Measurements from ENCODE around the gene DIS3L2.

Gene DIS3L2

GRCh38 chr2:231951452-231952035 is 10.0 kb upstream of the DIS3L2 start:
- no peak for DNase-seq (ENCODE audit: insufficient read length, low spot score)
- no peak for FAIRE-seq

- no peak for FAIRE-seq
- DNase-seq (ENCODE audit: insufficient read length, low spot score), result no peak
These were observed 5.6 kb upstream of the DIS3L2 start for GRCh38 chr2:231955758-231956472.

GRCh38 chr2:231957913-231958763 is 3.4 kb upstream of the DIS3L2 start:
- DNase-seq (ENCODE audit: insufficient read length, low spot score) (no peak), FAIRE-seq (no peak)

- FAIRE-seq (peak; percentile 84), DNase-seq (ENCODE audit: insufficient read length, low spot score) (no peak)
These were observed 634 bp upstream of the DIS3L2 start for GRCh38 chr2:231960810-231961348.

GRCh38 chr2:231965102-231965501 is 3.6 kb downstream of the DIS3L2 start:
- FAIRE-seq (no peak), DNase-seq (ENCODE audit: insufficient read length, low spot score) (no peak)

GRCh38 chr2:231966886-231967285 is 5.4 kb downstream of the DIS3L2 start:
- DNase-seq (ENCODE audit: insufficient read length, low spot score) (no peak), FAIRE-seq (no peak)

GRCh38 chr2:231968820-231969219 is 7.3 kb downstream of the DIS3L2 start:
- FAIRE-seq (no peak), DNase-seq (ENCODE audit: insufficient read length, low spot score) (no peak)

- no peak for FAIRE-seq
- no peak for DNase-seq (ENCODE audit: insufficient read length, low spot score)
These were observed 8.9 kb downstream of the DIS3L2 start for GRCh38 chr2:231970461-231970860.

- FAIRE-seq, result no peak
- no peak for DNase-seq (ENCODE audit: insufficient read length, low spot score)
These were observed 13.5 kb downstream of the DIS3L2 start for GRCh38 chr2:231975001-231975400.

GRCh38 chr2:231977430-231977829 is 15.9 kb downstream of the DIS3L2 start:
- peak; percentile 26 for FAIRE-seq
- no peak for DNase-seq (ENCODE audit: insufficient read length, low spot score)

GRCh38 chr2:231984992-231985391 is 23.5 kb downstream of the DIS3L2 start:
- FAIRE-seq (no peak), DNase-seq (ENCODE audit: insufficient read length, low spot score) (no peak)

GRCh38 chr2:231985823-231986261 is 24.3 kb downstream of the DIS3L2 start:
- DNase-seq (ENCODE audit: insufficient read length, low spot score) (no peak), FAIRE-seq (no peak)

- DNase-seq (ENCODE audit: insufficient read length, low spot score), result no peak
- no peak for FAIRE-seq
These were observed 25.7 kb downstream of the DIS3L2 start for GRCh38 chr2:231987124-231987727.

GRCh38 chr2:231988179-231988866 is 26.8 kb downstream of the DIS3L2 start:
- DNase-seq (ENCODE audit: insufficient read length, low spot score) (no peak), FAIRE-seq (no peak)

- DNase-seq (ENCODE audit: insufficient read length, low spot score), result no peak
- no peak for FAIRE-seq
These were observed 30.2 kb downstream of the DIS3L2 start for GRCh38 chr2:231991664-231992063.

GRCh38 chr2:231992888-231993287 is 31.4 kb downstream of the DIS3L2 start:
- DNase-seq (ENCODE audit: insufficient read length, low spot score) (no peak), FAIRE-seq (no peak)

- DNase-seq (ENCODE audit: insufficient read length, low spot score), result no peak
- no peak for FAIRE-seq
These were observed 35.5 kb downstream of the DIS3L2 start for GRCh38 chr2:231996797-231997540.

GRCh38 chr2:231998046-231998445 is 36.5 kb downstream of the DIS3L2 start:
- FAIRE-seq (no peak), DNase-seq (ENCODE audit: insufficient read length, low spot score) (no peak)

- FAIRE-seq (no peak), DNase-seq (ENCODE audit: insufficient read length, low spot score) (no peak)
These were observed 38.9 kb downstream of the DIS3L2 start for GRCh38 chr2:232000439-232000838.

- FAIRE-seq (no peak), DNase-seq (ENCODE audit: insufficient read length, low spot score) (no peak)
These were observed 39.6 kb downstream of the DIS3L2 start for GRCh38 chr2:232001073-232001472.
